Testis (tissue), 3 donors: ENCODE data around the gene CCNG1. TPM values are rescaled to one million over a fixed set of nuclear protein-coding genes. Genes with fewer than 3 reads are reported as not detected.
A peak's percentile ranks its signal among the peaks of the same experiment; 100 is the strongest.

Experiments
- DNase-seq: peaks from one replicate; pipeline ENCODE4 v3.0.0-alpha.2; 2019
- H3K27ac ChIP-seq, 2 donors: fragments of 200-600 bp; sonication (generic); one replicate each; pipeline ENCODE4 v1.5.1; 2019
- H3K27me3 ChIP-seq: fragments of 200-600 bp; sonication (generic); one replicate; pipeline ENCODE4 v1.5.1; 2019
- H3K36me3 ChIP-seq: fragments of 200-600 bp; sonication (generic); one replicate; pipeline ENCODE4 v1.5.1; 2017; ENCODE audit warnings: low read depth; ENCODE audit errors: missing control alignments
- H3K4me1 ChIP-seq: fragments of 200-600 bp; sonication (generic); one replicate; pipeline ENCODE4 v1.5.1; 2019
- H3K4me3 ChIP-seq, 2 donors: fragments of 200-600 bp; sonication (generic); one replicate each; pipeline ENCODE4 v1.5.1; 2017 to 2019
- H3K9me3 ChIP-seq: fragments of 200-600 bp; sonication (generic); one replicate; pipeline ENCODE4 v1.5.1; 2017
- POLR2A ChIP-seq: fragments of 450-650 bp; IDR thresholded peaks from one replicate; pipeline ENCODE4 v1.6.1; 2017; ENCODE audit warnings: antibody characterized with exemption, mild to moderate bottlenecking, moderate library complexity
- WGBS, 2 donors: methylation state at CpG; one replicate each; pipeline ENCODE4 v1.1.5; 2018; 5-methylcytosine and 5-hydroxymethylcytosine counted together
- intact Hi-C: fragments of 100-400 bp; cut with DNase I; formaldehyde crosslinking; loops from one replicate; pipeline ENCODE4 v1.15.1; 2023; ENCODE audit warnings: low total_unique reads
- polyA plus RNA-seq: library from polyadenylated mRNA; stranded (reverse); fragments of 350-450 nt; fragmentation: Illumina TruSeq; extraction: RNeasy Lipid Tissue Mini Kit (QIAGEN cat#74804); gene quantifications from one replicate; pipeline ENCODE4 v1.2.3, GENCODE V29; 2014; ENCODE audit warnings: low read depth, low replicate concordance; ENCODE audit not compliant: insufficient read depth
- total RNA-seq, 2 donors: library from RNA; depleted of rRNA; stranded (reverse); fragments of >200 nt; gene quantifications; one replicate each; pipeline ENCODE4 v1.2.3, GENCODE V29; 2016
- TF ChIP-seq, protein P1 (sequence below), 3 experiments: fragments of 450-650 bp in 2 of 3; fragments of 200-600 bp in 1 of 3; sonication (generic) in 1 of 3; IDR thresholded peaks; one replicate each; pipeline ENCODE4 v1.5.1; 2016 to 2019; ENCODE audit warnings: antibody characterized with exemption in 3 of 3, mild to moderate bottlenecking in 2 of 3, moderate library complexity in 1 of 3

Gene CCNG1
- total and polyA plus RNA-seq, 3 donors from 2014 or later: 34.5 to 72.2 (median 60.5) TPM

- H3K4me3 ChIP-seq: no peak overlapping the region
- 95 to 96% methylated on average over 1 of the region's 1 CpG for WGBS, 2 donors
- H3K27me3 ChIP-seq: no peaks in the 10 kb centered on the region
- no peaks in the 10 kb centered on the region for H3K36me3 ChIP-seq
- intact Hi-C loops: no loop called here
- no peaks in the 10 kb centered on the region for H3K9me3 ChIP-seq
- no peak for DNase-seq
- no peak overlapping the region for H3K27ac ChIP-seq
- TF ChIP-seq, protein P1, sequence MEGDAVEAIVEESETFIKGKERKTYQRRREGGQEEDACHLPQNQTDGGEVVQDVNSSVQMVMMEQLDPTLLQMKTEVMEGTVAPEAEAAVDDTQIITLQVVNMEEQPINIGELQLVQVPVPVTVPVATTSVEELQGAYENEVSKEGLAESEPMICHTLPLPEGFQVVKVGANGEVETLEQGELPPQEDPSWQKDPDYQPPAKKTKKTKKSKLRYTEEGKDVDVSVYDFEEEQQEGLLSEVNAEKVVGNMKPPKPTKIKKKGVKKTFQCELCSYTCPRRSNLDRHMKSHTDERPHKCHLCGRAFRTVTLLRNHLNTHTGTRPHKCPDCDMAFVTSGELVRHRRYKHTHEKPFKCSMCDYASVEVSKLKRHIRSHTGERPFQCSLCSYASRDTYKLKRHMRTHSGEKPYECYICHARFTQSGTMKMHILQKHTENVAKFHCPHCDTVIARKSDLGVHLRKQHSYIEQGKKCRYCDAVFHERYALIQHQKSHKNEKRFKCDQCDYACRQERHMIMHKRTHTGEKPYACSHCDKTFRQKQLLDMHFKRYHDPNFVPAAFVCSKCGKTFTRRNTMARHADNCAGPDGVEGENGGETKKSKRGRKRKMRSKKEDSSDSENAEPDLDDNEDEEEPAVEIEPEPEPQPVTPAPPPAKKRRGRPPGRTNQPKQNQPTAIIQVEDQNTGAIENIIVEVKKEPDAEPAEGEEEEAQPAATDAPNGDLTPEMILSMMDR (IDR thresholded peaks at IDR 0.05): no peak
- no peak for TF ChIP-seq POLR2A
- H3K4me1 ChIP-seq: peaks cover 9% of the 10 kb centered on the region
Observed at GRCh38 chr5:163432544-163432943, 4.9 kb upstream of the CCNG1 start.

- no peak for DNase-seq
- intact Hi-C loops: no loop called here
- WGBS, 2 donors: 44 to 46% methylated on average over 5 of the region's 5 CpGs
Observed at GRCh38 chr5:163433271-163433670, 4.1 kb upstream of the CCNG1 start.

DNA sequence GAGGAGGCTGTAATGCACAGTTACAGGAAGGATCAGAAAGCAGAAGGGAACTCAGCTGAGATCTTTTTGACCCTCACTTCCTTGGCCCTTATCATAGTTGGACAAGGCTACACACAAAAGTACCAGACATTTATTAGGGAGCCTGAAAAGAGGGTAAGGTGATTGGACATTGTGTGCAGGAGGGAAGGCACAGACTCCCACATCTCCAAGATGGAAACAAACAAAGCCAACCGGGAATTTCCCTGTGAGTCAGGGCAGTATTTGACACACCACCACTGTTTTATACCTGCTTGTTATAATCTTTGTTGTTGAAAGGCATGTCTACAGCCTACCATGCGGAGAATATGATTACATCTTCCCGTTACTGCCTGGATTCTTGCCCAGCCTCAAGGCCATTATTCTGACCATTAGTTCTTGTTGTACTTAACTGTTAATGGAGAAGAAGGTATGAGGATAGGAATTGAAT is 3.0 kb upstream of the CCNG1 start:
- Histone ChIP-seq H3K4me3 (no peak overlapping the region), H3K4me1 (peaks cover 23% of the 10 kb centered on the region), H3K36me3 (no peaks in the 10 kb centered on the region), H3K27ac (peak overlapping the region; percentile 45 to 47), H3K9me3 (no peaks in the 10 kb centered on the region), H3K27me3 (no peaks in the 10 kb centered on the region)
- TF ChIP-seq POLR2A: no peak
- TF ChIP-seq, protein P1 (IDR thresholded peaks at IDR 0.05): no peak
- 20 to 26% methylated on average over 3 of the region's 3 CpGs for WGBS, 2 donors
- intact Hi-C loops: no loop called here
- peak; percentile 19 for DNase-seq

More at GRCh38 chr5:163433271-163433670, 4.1 kb upstream of the CCNG1 start:
- Histone ChIP-seq H3K36me3 (no peaks in the 10 kb centered on the region), H3K27ac (no peak overlapping the region), H3K4me1 (peaks cover 12% of the 10 kb centered on the region), H3K27me3 (no peaks in the 10 kb centered on the region), H3K9me3 (no peaks in the 10 kb centered on the region), H3K4me3 (no peak overlapping the region)
- no peak for TF ChIP-seq POLR2A
- TF ChIP-seq, protein P1 (IDR thresholded peaks at IDR 0.05): no peak

- WGBS, 2 donors: 41 to 53% methylated on average over 4 of the region's 4 CpGs
- Histone ChIP-seq H3K27ac (peak overlapping the region; percentile 88 to 92), H3K4me1 (peaks cover 25% of the 10 kb centered on the region), H3K9me3 (no peaks in the 10 kb centered on the region), H3K4me3 (peak overlapping the region in 1 of 2 donors; percentile 95), H3K27me3 (no peaks in the 10 kb centered on the region), H3K36me3 (no peaks in the 10 kb centered on the region)
- no peak for TF ChIP-seq POLR2A
- TF ChIP-seq, protein P1 (IDR thresholded peaks at IDR 0.05): no peak
- no peak for DNase-seq
- intact Hi-C loops: no loop called here
Observed at GRCh38 chr5:163436515-163436914, 880 bp upstream of the CCNG1 start.

DNA sequence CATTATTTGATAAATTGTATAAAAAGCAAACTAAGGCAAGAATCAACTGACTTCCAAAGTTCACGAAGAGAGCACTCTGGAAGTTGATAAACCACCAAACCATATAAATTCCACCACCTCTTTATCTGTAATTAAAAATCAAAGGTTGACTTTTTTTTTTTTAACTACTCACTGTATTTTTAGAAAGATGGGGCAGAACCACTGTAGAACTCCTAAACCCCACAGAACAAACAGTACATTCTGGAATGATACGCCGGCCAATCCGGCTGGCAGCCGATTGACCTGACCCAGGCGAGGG is 435 bp upstream of the CCNG1 start:
- intact Hi-C loops: no loop called here
- no peaks in the 10 kb centered on the region for H3K9me3 ChIP-seq
- H3K27me3 ChIP-seq: no peaks in the 10 kb centered on the region
- WGBS, 2 donors: 1% methylated on average over 6 of the region's 6 CpGs
- H3K27ac ChIP-seq: peak overlapping the region; percentile 88 to 92
- no peak for DNase-seq
- peaks cover 25% of the 10 kb centered on the region for H3K4me1 ChIP-seq
- no peaks in the 10 kb centered on the region for H3K36me3 ChIP-seq
- TF ChIP-seq, protein P1 (IDR thresholded peaks at IDR 0.05): no peak
- no peak for TF ChIP-seq POLR2A
- H3K4me3 ChIP-seq: peak overlapping the region; percentile 82 to 95
